Measurements from ENCODE around the gene TAF10.

Gene TAF10

GRCh38 chr11:6612213-6613041, at the start of gene TAF10:
TSS of gene TAF10 (minus strand) at chr11:6612216. CDS start at chr11:6612189, 27 bp downstream.
- Histone ChIP-seq H3K27ac (peak within 1 kb of the TSS; percentile 87), H3K4me3 (ENCODE audit: low read depth, low read length) (peak within 1 kb of the TSS; percentile 80), H3K9me3 (ENCODE audit: severe bottlenecking) (no peaks in the 10 kb centered on the region), H3K27me3 (ENCODE audit: insufficient read depth, low read depth, severe bottlenecking) (no peaks in the 10 kb centered on the region), H3K36me3 (peaks cover 40% of the 10 kb centered on the region)
- peak; percentile 97 for DNase-seq
- TF ChIP-seq CTCF (IDR thresholded peaks at IDR 0.05; ENCODE audit: low read depth, low read length): peak; percentile 71

GRCh38 chr11:6660712-6661111, 48.7 kb upstream of the TAF10 start:
- H3K27me3 ChIP-seq (ENCODE audit: insufficient read depth, low read depth, severe bottlenecking): no peaks in the 10 kb centered on the region
- no peaks in the 10 kb centered on the region for H3K9me3 ChIP-seq (ENCODE audit: severe bottlenecking)
- H3K27ac ChIP-seq: no peak overlapping the region
- no peak for DNase-seq
- H3K36me3 ChIP-seq: no peaks in the 10 kb centered on the region
- TF ChIP-seq CTCF (IDR thresholded peaks at IDR 0.05; ENCODE audit: low read depth, low read length): no peak
- no peak overlapping the region for H3K4me3 ChIP-seq (ENCODE audit: low read depth, low read length)

GRCh38 chr11:6658647-6659046, 46.6 kb upstream of the TAF10 start:
- peaks cover 4% of the 10 kb centered on the region for H3K36me3 ChIP-seq
- no peak overlapping the region for H3K27ac ChIP-seq
- H3K27me3 ChIP-seq (ENCODE audit: insufficient read depth, low read depth, severe bottlenecking): no peaks in the 10 kb centered on the region
- no peaks in the 10 kb centered on the region for H3K9me3 ChIP-seq (ENCODE audit: severe bottlenecking)
- no peak for DNase-seq
- H3K4me3 ChIP-seq (ENCODE audit: low read depth, low read length): no peak overlapping the region
- no peak for TF ChIP-seq CTCF (IDR thresholded peaks at IDR 0.05; ENCODE audit: low read depth, low read length)

- TF ChIP-seq CTCF (IDR thresholded peaks at IDR 0.05; ENCODE audit: low read depth, low read length): no peak
- Histone ChIP-seq H3K9me3 (ENCODE audit: severe bottlenecking) (no peaks in the 10 kb centered on the region), H3K27me3 (ENCODE audit: insufficient read depth, low read depth, severe bottlenecking) (no peaks in the 10 kb centered on the region), H3K36me3 (peaks cover 4% of the 10 kb centered on the region), H3K4me3 (ENCODE audit: low read depth, low read length) (no peak overlapping the region), H3K27ac (no peak overlapping the region)
- no peak for DNase-seq
These were observed 45.3 kb upstream of the TAF10 start for GRCh38 chr11:6657346-6657745.

GRCh38 chr11:6656936-6657335, 44.9 kb upstream of the TAF10 start:
- H3K4me3 ChIP-seq (ENCODE audit: low read depth, low read length): no peak overlapping the region
- no peak for TF ChIP-seq CTCF (IDR thresholded peaks at IDR 0.05; ENCODE audit: low read depth, low read length)
- no peaks in the 10 kb centered on the region for H3K9me3 ChIP-seq (ENCODE audit: severe bottlenecking)
- no peak overlapping the region for H3K27ac ChIP-seq
- no peak for DNase-seq
- H3K36me3 ChIP-seq: peaks cover 4% of the 10 kb centered on the region
- H3K27me3 ChIP-seq (ENCODE audit: insufficient read depth, low read depth, severe bottlenecking): no peaks in the 10 kb centered on the region

- TF ChIP-seq CTCF (IDR thresholded peaks at IDR 0.05; ENCODE audit: low read depth, low read length): no peak
- no peak overlapping the region for H3K4me3 ChIP-seq (ENCODE audit: low read depth, low read length)
- no peak overlapping the region for H3K27ac ChIP-seq
- no peaks in the 10 kb centered on the region for H3K9me3 ChIP-seq (ENCODE audit: severe bottlenecking)
- H3K36me3 ChIP-seq: peaks cover 4% of the 10 kb centered on the region
- H3K27me3 ChIP-seq (ENCODE audit: insufficient read depth, low read depth, severe bottlenecking): no peaks in the 10 kb centered on the region
- no peak for DNase-seq
These were observed 44.5 kb upstream of the TAF10 start for GRCh38 chr11:6656584-6656915.

Data from WERI-Rb-1 (cell line).